Muscle layer of colon (tissue), 2 donors: ENCODE measurements around the gene RABGGTB.

ENCODE experiments used
- H3K27ac ChIP-seq: one replicate; pipeline ENCODE4 v1.7.0; 2013; ENCODE audit warnings: low read depth, mild to moderate bottlenecking, low read length, moderate library complexity
- H3K27me3 ChIP-seq, 2 donors: one replicate each; pipeline ENCODE4 v1.7.0; 2013; ENCODE audit warnings: low read length in 2 of 2, mild to moderate bottlenecking in 2 of 2; ENCODE audit not compliant: insufficient read depth in 2 of 2, control insufficient read depth in 1 of 2
- H3K36me3 ChIP-seq: one replicate; pipeline ENCODE4 v1.7.0; 2013; ENCODE audit warnings: mild to moderate bottlenecking, low read length; ENCODE audit not compliant: insufficient read depth
- H3K4me1 ChIP-seq: one replicate; pipeline ENCODE4 v1.7.0; 2013; ENCODE audit warnings: mild to moderate bottlenecking, low read length; ENCODE audit not compliant: insufficient read depth
- H3K4me3 ChIP-seq, 2 donors: one replicate each; pipeline ENCODE4 v1.7.0; 2013; ENCODE audit warnings: low read length in 2 of 2, low read depth in 1 of 2, mild to moderate bottlenecking in 1 of 2, moderate library complexity in 1 of 2
- H3K9ac ChIP-seq: one replicate; pipeline ENCODE4 v1.7.0; 2013; ENCODE audit warnings: low read length
- H3K9me3 ChIP-seq: one replicate; pipeline ENCODE4 v1.7.0; 2013; ENCODE audit warnings: mild to moderate bottlenecking, low read length
- donor health status: abdominal sarcoma.
- donor health status: Adenocarcinoma of cecum.

RABGGTB gene

DNA sequence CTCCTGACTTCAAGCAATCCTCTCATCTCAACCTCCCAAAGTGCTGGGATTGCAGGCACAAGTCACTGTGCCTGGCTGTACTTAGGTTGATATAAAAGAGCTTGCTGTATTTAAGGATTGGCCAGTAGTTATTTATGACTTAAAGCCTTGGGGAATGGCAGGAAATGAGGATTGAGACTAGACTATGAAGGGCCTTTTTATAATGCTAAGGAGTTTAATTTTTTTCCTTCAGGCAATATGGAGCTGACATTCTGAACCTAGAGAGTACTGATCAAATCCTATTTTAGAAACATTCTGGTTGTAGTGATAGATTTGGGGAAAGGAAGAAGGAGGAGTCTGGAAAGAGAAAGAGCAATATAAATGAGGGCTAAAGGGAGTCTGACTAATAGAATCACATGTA is 55.4 kb downstream of the RABGGTB start:
- H3K4me3 ChIP-seq: no peak overlapping the region
- no peaks in the 10 kb centered on the region for H3K9me3 ChIP-seq
- no peaks in the 10 kb centered on the region for H3K27me3 ChIP-seq
- no peak overlapping the region for H3K9ac ChIP-seq
- H3K4me1 ChIP-seq: no peaks in the 10 kb centered on the region
- H3K36me3 ChIP-seq: no peaks in the 10 kb centered on the region
- H3K27ac ChIP-seq: no peak overlapping the region
